Ovary (tissue), 3 donors: ENCODE results near the gene SHC4.
"Not testable (repeated sequence)": the region's sequence is repeated elsewhere in the genome, so short reads cannot be mapped to it uniquely, and the experiment has no call there.

Experiments used
- CTCF ChIP-seq, 3 donors: fragments of 450-650 bp in 2 of 3; fragments of 200-600 bp in 1 of 3; IDR thresholded peaks; one replicate each; pipeline versions ENCODE4 v1.5.1 to v1.8.0; 2016 to 2022; ENCODE audit warnings: antibody characterized with exemption in 3 of 3, mild to moderate bottlenecking in 1 of 3
- POLR2A ChIP-seq: fragments of 450-650 bp; IDR thresholded peaks from one replicate; pipeline ENCODE4 v1.6.1; 2017; ENCODE audit warnings: antibody characterized with exemption, mild to moderate bottlenecking, moderate library complexity
- donor health status: DM: no; HTN: no; CAD: no.

- not testable (repeated sequence) for TF ChIP-seq CTCF (IDR thresholded peaks at IDR 0.05); POLR2A
Measured at GRCh38 chr15:48790466-48791115, 173.1 kb downstream of the SHC4 start.
